ENCODE data around the gene TTLL12. TPM values are rescaled to one million over a fixed set of nuclear protein-coding genes. Genes with fewer than 3 reads are reported as not detected.

The TTLL12 gene
- total RNA-seq, 4 donors from 2014 or later: 43.6 to 93.9 (median 81.4) TPM

GRCh38 chr22:43163241-43163795 lies 23.6 kb downstream of the TTLL12 start:
- peaks cover 47% of the 10 kb centered on the region for H3K4me1 ChIP-seq
- TF ChIP-seq POLR2A (IDR thresholded peaks at IDR 0.05) (no peak), POLR2AphosphoS5 (IDR thresholded peaks at IDR 0.05) (no peak), EP300 (IDR thresholded peaks at IDR 0.05) (no peak), CTCF (IDR thresholded peaks at IDR 0.05) (no peak)
- peak overlapping the region; percentile 65 for H3K27ac ChIP-seq
- no peaks in the 10 kb centered on the region for H3K9me3 ChIP-seq
- DNase-seq (ENCODE audit: low spot score in 2 of 2): no peak
- 33% methylated on average over 1 of the region's 18 CpGs for WGBS
- no peaks in the 10 kb centered on the region for H3K27me3 ChIP-seq
- H3K36me3 ChIP-seq: peaks cover 47% of the 10 kb centered on the region
- H3K4me3 ChIP-seq: no peak overlapping the region

GRCh38 chr22:43162412-43163150 lies 24.4 kb downstream of the TTLL12 start:
- Histone ChIP-seq H3K4me3 (no peak overlapping the region), H3K27ac (no peak overlapping the region), H3K4me1 (peaks cover 53% of the 10 kb centered on the region), H3K27me3 (no peaks in the 10 kb centered on the region), H3K36me3 (peaks cover 39% of the 10 kb centered on the region), H3K9me3 (no peaks in the 10 kb centered on the region)
- no peak for DNase-seq (ENCODE audit: low spot score in 2 of 2)
- WGBS: 91% methylated on average over 7 of the region's 24 CpGs
- TF ChIP-seq CTCF (IDR thresholded peaks at IDR 0.05) (no peak), POLR2AphosphoS5 (IDR thresholded peaks at IDR 0.05) (no peak), POLR2A (IDR thresholded peaks at IDR 0.05) (no peak), EP300 (IDR thresholded peaks at IDR 0.05) (no peak)

- H3K36me3 ChIP-seq: peaks cover 31% of the 10 kb centered on the region
- H3K27me3 ChIP-seq: no peaks in the 10 kb centered on the region
- H3K4me3 ChIP-seq: no peak overlapping the region
- WGBS: 96% methylated on average over 8 of the region's 8 CpGs
- no peaks in the 10 kb centered on the region for H3K9me3 ChIP-seq
- no peak overlapping the region for H3K27ac ChIP-seq
- H3K4me1 ChIP-seq: peaks cover 69% of the 10 kb centered on the region
- DNase-seq (ENCODE audit: low spot score in 2 of 2): no peak
- TF ChIP-seq POLR2A (IDR thresholded peaks at IDR 0.05): no peak
- no peak for TF ChIP-seq EP300 (IDR thresholded peaks at IDR 0.05)
- no peak for TF ChIP-seq POLR2AphosphoS5 (IDR thresholded peaks at IDR 0.05)
- TF ChIP-seq CTCF (IDR thresholded peaks at IDR 0.05): no peak
Observed at GRCh38 chr22:43160497-43161126, 26.3 kb downstream of the TTLL12 start.

GRCh38 chr22:43159484-43160178 lies 27.3 kb downstream of the TTLL12 start:
- Histone ChIP-seq H3K9me3 (no peaks in the 10 kb centered on the region), H3K36me3 (peaks cover 31% of the 10 kb centered on the region), H3K4me3 (no peak overlapping the region), H3K27me3 (no peaks in the 10 kb centered on the region), H3K4me1 (peaks cover 75% of the 10 kb centered on the region), H3K27ac (no peak overlapping the region)
- no peak for TF ChIP-seq EP300 (IDR thresholded peaks at IDR 0.05)
- peak; percentile 23 to 56 for TF ChIP-seq CTCF (IDR thresholded peaks at IDR 0.05)
- TF ChIP-seq POLR2AphosphoS5 (IDR thresholded peaks at IDR 0.05): no peak
- no peak for TF ChIP-seq POLR2A (IDR thresholded peaks at IDR 0.05)
- WGBS: 20% methylated on average over 2 of the region's 18 CpGs
- no peak for DNase-seq (ENCODE audit: low spot score in 2 of 2)
